GM23248 (cell line): ENCODE measurements around the gene SEZ6L.

Experiments
- EZH2 ChIP-seq: fragments of 200-600 bp; sonication (generic); IDR thresholded peaks from 2 replicates; pipeline ENCODE4 v1.6.1; 2018; ENCODE audit warnings: antibody characterized with exemption, mild to moderate bottlenecking; ENCODE audit not compliant: insufficient read depth, poor library complexity, severe bottlenecking
- EZH2phosphoT487 ChIP-seq: fragments of 200-600 bp; sonication (generic); IDR thresholded peaks from 2 replicates; pipeline ENCODE4 v1.6.1; 2018; ENCODE audit warnings: antibody characterized with exemption, moderate library complexity, mild to moderate bottlenecking, low read depth; ENCODE audit not compliant: insufficient read depth

DNA sequence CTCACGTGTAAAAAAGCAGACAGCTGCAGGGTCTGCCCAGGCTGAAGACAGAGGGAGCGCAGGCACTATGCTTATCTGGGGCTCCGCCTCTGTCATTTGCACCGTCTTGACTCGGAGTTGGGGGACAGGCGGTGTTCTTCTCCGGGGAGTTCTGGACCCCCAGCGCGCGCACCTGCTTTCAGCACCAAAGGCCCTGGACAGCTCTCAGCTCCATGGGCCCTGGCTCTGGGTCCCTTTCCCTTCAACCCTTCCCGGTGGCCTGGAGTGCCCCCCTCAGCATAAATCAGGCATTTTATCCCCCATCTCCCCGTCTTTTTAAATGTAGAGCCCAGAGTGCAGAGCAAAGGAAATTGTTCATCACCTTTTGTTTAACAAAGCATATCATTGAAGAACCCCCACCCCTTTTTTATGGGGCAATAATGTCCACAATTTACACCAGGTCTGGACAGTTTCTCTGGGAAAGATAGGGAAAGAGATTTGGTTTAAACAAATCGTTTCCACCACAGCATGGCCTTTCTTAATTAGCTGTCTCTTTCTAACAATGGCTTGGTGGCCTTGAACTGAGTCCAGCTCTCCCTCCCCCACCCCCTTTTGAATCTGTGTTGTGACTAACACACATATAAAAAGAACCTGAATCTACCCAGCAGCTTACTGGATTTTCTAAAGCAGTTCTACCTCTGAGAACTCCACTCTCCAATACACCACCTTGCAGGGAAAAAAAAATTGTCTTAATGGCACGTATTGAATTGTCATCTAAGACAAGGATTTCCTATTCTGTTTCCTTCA lies 1.7 kb downstream of the SEZ6L start:
- no peak for TF ChIP-seq EZH2
- no peak for TF ChIP-seq EZH2phosphoT487
